RWPE2 (cell line): ENCODE data around the gene MYOCD.

Experiments used
- ATAC-seq: fragments of 200-7000 bp; cut with Tn5 transposase; 3 replicates; pipeline ENCODE4 v1.9.1; 2021; ENCODE audit warnings: low read depth
- DNase-seq: peaks from one replicate; pipeline ENCODE4 v3.0.0-alpha.2; 2020; ENCODE audit warnings: low spot score
- H3K27ac ChIP-seq: fragments of 450-650 bp; 2 replicates; pipeline ENCODE4 v1.5.1; 2017; ENCODE audit warnings: mild to moderate bottlenecking; ENCODE audit not compliant: poor library complexity, severe bottlenecking
- H3K27me3 ChIP-seq: fragments of 250-450 bp; sonication (Bioruptor Pico); 2 replicates; pipeline ENCODE4 v1.5.1; 2021; ENCODE audit warnings: mild to moderate bottlenecking, moderate library complexity; ENCODE audit not compliant: insufficient read depth, poor library complexity, severe bottlenecking
- H3K36me3 ChIP-seq: fragments of 250-450 bp; sonication (Bioruptor Pico); 2 replicates; pipeline ENCODE4 v1.5.1; 2020; ENCODE audit warnings: low read depth, mild to moderate bottlenecking, moderate library complexity
- H3K4me1 ChIP-seq: fragments of 250-450 bp; sonication (Bioruptor Pico); 2 replicates; pipeline ENCODE4 v1.5.1; 2021; ENCODE audit warnings: mild to moderate bottlenecking, moderate library complexity; ENCODE audit not compliant: insufficient read depth, poor library complexity, severe bottlenecking
- H3K4me3 ChIP-seq: fragments of 250-450 bp; sonication (Bioruptor Pico); 2 replicates; pipeline ENCODE4 v1.5.1; 2021; ENCODE audit warnings: mild to moderate bottlenecking, moderate library complexity; ENCODE audit not compliant: severe bottlenecking
- H3K9me3 ChIP-seq: fragments of 250-450 bp; sonication (Bioruptor Pico); 2 replicates; pipeline ENCODE4 v1.5.1; 2021; ENCODE audit warnings: mild to moderate bottlenecking, moderate library complexity; ENCODE audit not compliant: severe bottlenecking
- CTCF ChIP-seq: fragments of 450-650 bp; IDR thresholded peaks from one replicate; pipeline ENCODE4 v1.5.1; 2017; ENCODE audit warnings: mild to moderate bottlenecking, moderate library complexity; ENCODE audit not compliant: poor library complexity, severe bottlenecking

MYOCD gene

GRCh38 chr17:12620200-12620720 is 45.4 kb upstream of the MYOCD start:
- no peak for DNase-seq
- peak overlapping the region; percentile 58 for H3K27ac ChIP-seq
- H3K36me3 ChIP-seq, result no peaks in the 10 kb centered on the region
- ATAC-seq, result 0 out of 3 replicates have a peak, but pooled peaks have one; percentile 42
- H3K9me3 ChIP-seq, result no peaks in the 10 kb centered on the region
- TF ChIP-seq CTCF, result no peak
- peaks cover 8% of the 10 kb centered on the region for H3K4me1 ChIP-seq
- H3K27me3 ChIP-seq, result no peaks in the 10 kb centered on the region
- H3K4me3 ChIP-seq, result no peak overlapping the region

- no peaks in the 10 kb centered on the region for H3K27me3 ChIP-seq
- no peak for TF ChIP-seq CTCF
These were observed 43.0 kb upstream of the MYOCD start for GRCh38 chr17:12622726-12623125.

GRCh38 chr17:12623220-12623848 is 42.4 kb upstream of the MYOCD start:
- no peaks in the 10 kb centered on the region for H3K27me3 ChIP-seq
- no peak overlapping the region for H3K27ac ChIP-seq
- no peak for TF ChIP-seq CTCF
- H3K36me3 ChIP-seq, result no peaks in the 10 kb centered on the region
- DNase-seq (no peak), ATAC-seq (no peak)
- no peak overlapping the region for H3K4me3 ChIP-seq
- H3K4me1 ChIP-seq, result peaks cover 15% of the 10 kb centered on the region
- no peaks in the 10 kb centered on the region for H3K9me3 ChIP-seq

More at GRCh38 chr17:12622726-12623125, 43.0 kb upstream of the MYOCD start:
- Histone ChIP-seq H3K4me1 (peaks cover 11% of the 10 kb centered on the region), H3K36me3 (no peaks in the 10 kb centered on the region), H3K4me3 (no peak overlapping the region), H3K9me3 (no peaks in the 10 kb centered on the region), H3K27ac (no peak overlapping the region)
- ATAC-seq (no peak), DNase-seq (no peak)

GRCh38 chr17:12624211-12624610 is 41.5 kb upstream of the MYOCD start:
- DNase-seq (no peak), ATAC-seq (no peak)
- H3K9me3 ChIP-seq, result no peaks in the 10 kb centered on the region
- TF ChIP-seq CTCF, result no peak
- H3K27me3 ChIP-seq, result no peaks in the 10 kb centered on the region
- no peaks in the 10 kb centered on the region for H3K36me3 ChIP-seq
- no peak overlapping the region for H3K4me3 ChIP-seq
- H3K27ac ChIP-seq, result no peak overlapping the region
- peaks cover 10% of the 10 kb centered on the region for H3K4me1 ChIP-seq

- H3K36me3 ChIP-seq, result no peaks in the 10 kb centered on the region
- H3K27me3 ChIP-seq, result no peaks in the 10 kb centered on the region
- ATAC-seq (no peak), DNase-seq (no peak)
- peaks cover 8% of the 10 kb centered on the region for H3K4me1 ChIP-seq
- no peaks in the 10 kb centered on the region for H3K9me3 ChIP-seq
- TF ChIP-seq CTCF, result no peak
- H3K4me3 ChIP-seq, result no peak overlapping the region
- no peak overlapping the region for H3K27ac ChIP-seq
These were observed 40.6 kb upstream of the MYOCD start for GRCh38 chr17:12625092-12625491.
